NCI-H524 (cell line): ENCODE data around the gene CLHC1.
"Not testable (repeated sequence)": the region's sequence is repeated elsewhere in the genome, so short reads cannot be mapped to it uniquely, and the experiment has no call there.

Experiments used
- DNase-seq, 2 experiments: peaks; one replicate each; lab custom pipeline; 2025; lab: John Stamatoyannopoulos, UW

The CLHC1 gene

DNA sequence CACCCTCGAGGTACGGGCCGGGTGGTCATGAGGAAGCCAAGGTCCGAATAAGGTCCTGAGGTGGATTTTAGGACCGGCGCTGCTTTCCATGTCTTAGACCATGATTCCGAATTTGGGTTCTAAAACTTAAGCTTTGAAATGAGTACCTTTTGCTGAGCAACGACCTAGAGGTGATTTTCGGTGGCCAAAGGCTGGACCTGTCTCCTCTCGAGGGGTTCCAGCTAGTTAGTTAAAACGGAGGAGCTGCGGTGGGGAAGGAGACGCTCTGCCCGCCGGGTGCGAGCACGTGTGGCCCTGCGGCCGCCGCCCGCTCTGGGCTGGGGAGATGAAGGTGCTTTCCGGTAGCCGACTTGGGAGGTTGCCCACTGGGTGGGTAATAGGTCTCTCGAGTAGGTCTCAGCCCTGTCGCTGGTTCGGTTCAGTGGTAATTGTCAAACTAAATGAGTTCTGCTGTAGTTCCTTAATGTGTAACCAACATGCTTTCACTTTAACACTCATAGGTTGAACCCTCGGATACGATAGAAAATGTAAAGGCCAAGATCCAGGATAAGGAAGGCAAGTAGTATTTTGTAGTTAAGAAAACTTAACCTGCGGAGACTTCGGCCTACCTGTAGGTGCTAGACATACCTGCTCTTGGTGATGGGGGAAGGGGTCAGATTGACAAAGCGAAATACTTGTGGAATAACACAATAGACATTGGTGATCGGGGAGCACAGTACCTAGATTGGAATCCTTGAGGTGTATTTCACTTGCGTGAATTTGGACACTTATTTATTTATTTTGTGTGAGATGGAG, 967 bp upstream of the CLHC1 start:
- DNase-seq, result peak in 1 of 2 experiments; percentile 49

GRCh38 chr2:55231546-55232083, 478 bp downstream of the CLHC1 start:
- no peak for DNase-seq

DNA sequence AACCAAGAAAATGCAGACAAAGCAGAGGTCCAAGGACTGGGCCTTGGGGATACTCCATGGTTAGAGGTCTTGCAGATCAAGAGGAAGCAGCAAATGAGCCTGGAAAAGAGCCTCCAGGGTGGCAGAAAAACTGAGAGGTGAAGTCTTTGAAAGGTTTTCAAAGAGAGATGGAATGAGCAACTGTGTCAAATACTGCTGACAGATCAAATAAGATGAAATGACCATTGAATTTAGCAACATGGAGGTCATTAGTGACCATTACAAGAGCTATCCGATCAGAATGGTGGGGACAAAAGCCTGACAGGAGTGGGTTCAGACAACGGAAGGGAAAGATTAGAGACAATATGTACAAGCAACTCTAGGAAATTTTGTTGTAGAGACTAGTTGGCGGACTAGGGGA, 1.5 kb downstream of the CLHC1 start:
- DNase-seq, result no peak

GRCh38 chr2:55229221-55229620, 2.9 kb downstream of the CLHC1 start:
- no peak for DNase-seq

- DNase-seq, result no peak
These were observed 3.9 kb downstream of the CLHC1 start for GRCh38 chr2:55228226-55228563.

DNA sequence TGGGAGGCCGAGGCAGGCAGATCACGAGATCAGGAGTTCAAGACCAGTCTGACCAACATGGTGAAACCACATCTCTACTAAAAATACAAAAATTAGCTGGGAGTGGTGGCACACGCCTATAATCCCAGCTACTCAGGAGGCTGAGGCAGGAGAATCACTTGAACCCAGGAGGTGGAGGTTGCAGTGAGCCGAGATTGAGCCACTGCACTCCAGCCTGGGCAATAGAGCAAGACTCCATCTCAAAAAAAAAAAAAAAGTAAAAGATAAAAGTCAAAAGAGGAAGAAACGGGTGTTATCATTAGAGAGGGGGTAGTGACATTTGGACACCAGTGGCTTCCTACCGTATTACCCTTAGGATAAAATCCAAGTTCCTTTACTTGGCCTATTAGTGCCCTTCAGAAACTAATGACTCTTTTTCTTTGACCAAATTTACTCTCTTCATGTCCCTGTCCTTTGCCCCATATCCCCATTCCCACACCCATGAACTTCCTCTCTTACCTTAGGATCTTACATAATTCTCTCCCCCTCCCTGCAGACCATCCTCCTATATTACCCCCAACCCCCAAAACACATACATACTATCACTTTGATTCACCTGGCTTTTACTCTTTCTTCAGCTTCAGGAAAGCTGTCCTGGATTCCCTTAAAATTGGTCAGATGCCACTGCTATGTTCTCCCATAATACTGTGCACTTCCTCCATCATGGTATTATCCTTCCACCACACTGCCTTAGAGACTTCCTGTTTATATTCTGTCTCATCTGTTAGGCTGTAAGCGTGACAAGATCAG, 4.5 kb downstream of the CLHC1 start:
- not testable (repeated sequence) for DNase-seq

DNA sequence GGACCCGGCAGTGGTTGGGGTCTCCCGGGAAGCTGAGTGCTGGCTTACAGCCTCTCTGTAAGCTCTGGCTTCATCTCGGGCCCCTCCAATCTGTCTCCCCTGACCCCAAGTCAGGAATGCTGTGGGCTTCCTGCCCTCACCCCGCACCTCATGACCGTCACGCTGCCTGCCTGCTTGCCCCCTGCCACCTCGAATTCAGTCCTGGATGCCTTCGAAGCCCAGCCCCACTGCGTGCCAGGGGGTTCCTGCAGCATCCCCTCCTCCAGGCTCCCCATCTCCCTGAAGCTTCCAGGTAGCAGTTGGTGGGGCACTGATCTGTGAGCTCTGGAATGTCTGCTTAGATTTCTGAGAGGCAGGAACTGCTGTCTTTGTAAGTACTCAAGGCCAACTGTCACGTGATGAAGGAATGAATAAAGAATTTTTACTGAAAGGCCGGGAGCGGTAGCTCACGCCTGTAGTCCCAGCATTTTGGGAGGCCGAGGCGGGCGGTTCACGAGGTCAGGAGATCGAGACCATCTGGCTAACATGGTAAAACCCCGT, 6.5 kb downstream of the CLHC1 start:
- DNase-seq, result no peak

DNA sequence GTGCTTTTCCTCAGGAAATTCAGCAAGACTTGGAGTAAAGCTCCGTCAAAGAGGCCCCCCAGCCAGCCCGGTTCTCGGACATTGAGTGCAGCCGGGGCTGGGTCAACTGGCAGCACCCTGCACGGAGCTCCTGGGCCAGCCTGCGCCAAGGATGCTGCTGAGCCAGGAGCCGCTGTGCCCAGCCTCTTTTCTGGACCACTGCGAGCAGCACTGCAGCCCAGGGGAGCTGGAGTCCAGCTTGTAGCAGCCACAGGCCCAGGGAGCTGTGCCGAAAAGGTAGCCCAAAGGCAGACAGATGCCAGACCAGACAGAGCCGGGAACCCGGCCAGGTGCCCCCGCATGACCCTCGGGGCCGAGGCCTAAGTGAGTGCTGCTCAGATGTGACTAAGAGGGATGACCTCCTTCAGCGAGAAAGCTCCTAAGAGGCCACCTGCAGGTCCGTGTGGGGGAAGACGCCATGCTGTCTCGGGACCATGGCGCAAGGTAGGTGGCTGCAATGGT, 7.3 kb downstream of the CLHC1 start:
- DNase-seq, result peak; percentile 29 to 50

GRCh38 chr2:55223958-55224760, 7.9 kb downstream of the CLHC1 start:
- peak; percentile 6 to 43 for DNase-seq

DNA sequence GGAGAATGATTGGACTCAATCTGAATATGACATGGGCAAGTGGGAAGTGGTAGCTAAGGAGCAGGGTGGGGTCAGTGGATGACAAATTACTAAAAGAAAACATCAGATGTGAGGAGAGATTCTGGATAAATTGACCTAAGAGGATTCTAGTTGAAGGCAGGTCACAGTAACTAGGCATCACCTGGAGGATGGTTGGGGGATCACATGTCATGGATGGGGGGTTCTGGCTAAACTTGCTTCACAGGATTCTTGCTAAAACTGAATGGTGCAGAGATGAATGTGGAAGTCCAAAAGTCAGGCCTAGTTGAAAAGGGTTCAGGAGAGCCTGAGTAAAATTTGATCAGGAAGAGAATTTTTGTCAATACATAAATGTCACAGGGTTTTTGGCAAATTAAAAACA, 18.3 kb downstream of the CLHC1 start:
- DNase-seq, result no peak

- DNase-seq, result no peak
These were observed 27.1 kb downstream of the CLHC1 start for GRCh38 chr2:55204950-55205349.

- DNase-seq, result no peak
These were observed 27.6 kb downstream of the CLHC1 start for GRCh38 chr2:55204536-55204935.

GRCh38 chr2:55200416-55200815, 31.7 kb downstream of the CLHC1 start:
- DNase-seq, result no peak

- no peak for DNase-seq
These were observed 35.6 kb downstream of the CLHC1 start for GRCh38 chr2:55196526-55196925.

- DNase-seq, result not testable (repeated sequence)
These were observed 40.2 kb downstream of the CLHC1 start for GRCh38 chr2:55191888-55192287.

GRCh38 chr2:55186837-55187236, 45.3 kb downstream of the CLHC1 start:
- not testable (repeated sequence) for DNase-seq

DNA sequence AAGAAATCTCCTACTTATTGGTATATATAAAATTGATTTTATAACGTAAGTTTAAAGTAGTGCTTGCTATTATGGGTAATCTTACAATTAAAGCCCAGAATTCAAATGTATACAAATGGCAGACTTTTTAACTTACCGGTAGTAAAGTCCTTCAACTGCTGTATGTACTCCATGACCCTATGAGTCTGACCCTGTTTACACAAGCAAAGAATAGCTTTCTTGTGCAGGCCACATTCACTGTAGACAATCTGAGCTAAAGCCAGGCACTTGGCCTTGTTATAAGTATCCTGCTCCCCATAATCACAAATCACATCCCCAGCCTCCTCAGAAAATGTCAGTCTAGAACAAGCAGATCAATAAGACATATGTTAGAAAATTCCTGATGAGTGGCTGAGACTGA, 51.7 kb downstream of the CLHC1 start:
- DNase-seq, result no peak

- DNase-seq, result peak; percentile 69 to 91
These were observed 56.0 kb downstream of the CLHC1 start for GRCh38 chr2:55176094-55176415.

- peak; percentile 22 to 84 for DNase-seq
These were observed 56.6 kb downstream of the CLHC1 start for GRCh38 chr2:55175254-55176093.

DNA sequence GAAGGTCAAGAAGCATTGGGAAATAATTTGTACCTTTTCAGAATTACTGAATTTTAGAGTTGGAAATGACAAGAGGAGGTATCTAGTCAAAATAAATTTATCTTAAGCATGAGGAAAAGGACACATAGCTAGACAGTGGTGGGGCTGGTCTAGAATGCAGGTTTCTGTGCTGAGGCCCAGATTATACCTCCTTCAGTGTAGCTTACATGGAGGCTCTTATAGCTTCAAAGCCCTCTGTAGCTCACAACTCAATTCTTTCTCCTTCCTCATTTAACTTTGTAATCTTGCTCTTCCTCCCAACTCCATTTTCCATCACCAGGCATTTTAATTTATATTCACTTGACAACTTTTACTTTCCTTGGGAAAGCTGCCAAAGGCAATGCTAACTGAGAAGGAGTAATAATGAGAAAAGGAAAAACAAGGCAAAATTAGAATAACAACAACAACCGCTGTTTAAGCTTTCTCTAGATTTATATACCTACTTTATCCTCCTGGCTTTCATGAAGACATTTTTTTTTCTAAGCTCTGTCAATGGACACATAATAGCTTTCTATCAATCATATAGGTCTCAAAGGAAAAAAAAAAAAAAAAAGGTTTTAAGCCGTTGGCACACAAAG, 58.5 kb downstream of the CLHC1 start:
- DNase-seq, result no peak

DNA sequence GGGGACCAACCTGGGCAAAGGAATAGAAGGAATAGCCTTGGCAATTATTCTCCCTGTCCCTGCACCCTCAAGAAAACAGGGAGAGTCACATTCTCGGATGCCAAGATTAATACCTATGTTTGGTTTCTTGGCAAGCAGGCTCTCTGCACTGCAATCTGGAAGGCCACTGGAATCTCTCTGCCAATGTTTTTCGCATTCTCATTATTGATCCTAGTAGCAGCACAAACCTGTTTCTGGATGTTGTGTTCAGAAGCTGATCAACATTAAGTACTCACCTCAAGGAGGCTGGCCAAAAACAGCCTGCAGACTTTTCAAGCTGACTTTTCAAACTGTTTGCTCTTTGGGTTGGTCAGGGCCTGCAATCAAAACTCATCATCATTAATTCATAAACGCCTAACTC, 62.2 kb downstream of the CLHC1 start:
- DNase-seq, result no peak
